ENCODE data around the gene EHD1.

- TF ChIP-seq CTCF (IDR thresholded peaks at IDR 0.05): no peak
- no peak for TF ChIP-seq POLR2AphosphoS5 (IDR thresholded peaks at IDR 0.05)
Measured at GRCh38 chr11:64842851-64843685, 35.4 kb downstream of the EHD1 start.

Data from upper lobe of left lung (tissue), 4 donors.